Measurements from ENCODE around the gene FXR2. TPM values are rescaled to one million over a fixed set of nuclear protein-coding genes. Genes with fewer than 3 reads are reported as not detected.

Gene FXR2
- polyA plus RNA-seq, 3 donors, result 48.9 to 54.0 (median 52.3) TPM

- DNase-seq, result no peak
Measured at GRCh38 chr17:7589891-7590691, 24.6 kb downstream of the FXR2 start, which contains the start of gene SOX15. SOX15 (minus strand) TSS chr17:7590094; CDS start chr17:7589676, 418 bp downstream.

GRCh38 chr17:7589204-7589868 lies 25.4 kb downstream of the FXR2 start:
- peak; percentile 85 for DNase-seq

DNA sequence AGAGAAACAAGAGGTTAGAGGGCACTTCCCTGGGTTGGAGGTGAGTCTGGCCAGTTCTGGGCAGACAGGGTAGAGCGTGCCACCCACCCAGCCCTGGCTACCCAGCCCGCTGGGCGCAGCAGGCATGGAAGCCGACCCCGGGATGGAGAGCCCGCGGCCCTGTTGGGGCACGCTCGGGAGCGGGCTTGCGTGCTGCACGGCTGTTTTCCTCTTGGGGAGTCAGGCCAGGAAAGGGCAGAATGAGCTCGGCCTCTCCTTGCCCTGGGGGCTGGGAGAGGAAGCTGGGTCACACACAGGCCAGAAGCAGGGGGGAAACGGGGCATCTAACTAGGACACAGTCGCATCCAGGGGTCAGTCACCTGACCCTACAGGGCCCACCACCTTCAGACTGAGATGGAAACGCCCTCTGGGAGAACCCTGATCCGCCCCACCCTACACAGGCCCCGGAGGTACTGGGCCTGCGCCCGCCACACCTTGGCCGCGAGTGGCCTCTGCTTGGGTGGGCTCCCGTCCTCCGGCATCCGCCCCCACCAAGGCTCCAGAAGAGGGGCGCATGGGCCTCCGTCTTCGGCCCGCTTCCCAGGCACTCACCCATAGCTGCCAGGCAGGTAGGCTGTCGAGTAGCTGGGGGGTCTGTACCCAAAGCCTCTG lies 26.0 kb downstream of the FXR2 start:
- no peak for DNase-seq

DNA sequence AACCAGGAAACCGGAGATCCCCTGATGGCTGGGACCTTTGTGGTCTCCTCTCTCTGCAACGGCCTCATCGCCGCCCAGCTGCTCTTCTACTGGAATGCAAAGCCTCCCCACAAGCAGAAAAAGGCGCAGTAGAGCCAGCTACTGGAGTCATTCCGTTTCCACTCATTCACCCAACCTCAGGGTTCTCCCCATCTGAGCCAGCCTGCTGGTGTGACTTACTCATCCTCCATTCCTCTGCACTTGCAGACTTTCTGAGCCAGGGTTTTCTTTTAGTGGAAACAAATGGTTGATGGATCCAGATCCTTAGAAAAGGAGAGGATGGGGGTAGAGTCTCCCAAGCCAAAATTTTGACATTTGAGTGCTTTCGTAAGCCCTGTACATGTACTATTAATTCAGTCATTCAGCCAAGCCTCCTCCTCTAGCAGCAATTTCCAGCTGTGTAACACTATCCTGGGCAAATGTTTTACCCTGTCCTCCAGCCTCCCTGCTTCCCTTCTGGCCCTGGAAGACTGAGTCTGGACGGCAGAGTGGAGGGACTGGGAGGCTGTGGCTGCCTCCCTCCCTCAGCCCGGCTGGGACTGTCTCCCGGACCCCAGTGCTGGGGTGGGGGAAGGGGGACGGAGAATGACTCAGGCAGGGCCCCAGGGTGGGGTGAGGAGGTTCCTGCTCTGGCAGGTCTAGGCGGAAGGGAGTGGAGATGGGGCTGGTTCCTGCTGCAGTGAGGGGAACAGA lies 27.1 kb downstream of the FXR2 start:
- DNase-seq, result no peak

- no peak for DNase-seq
Measured at GRCh38 chr17:7586673-7587419, 27.9 kb downstream of the FXR2 start.

DNA sequence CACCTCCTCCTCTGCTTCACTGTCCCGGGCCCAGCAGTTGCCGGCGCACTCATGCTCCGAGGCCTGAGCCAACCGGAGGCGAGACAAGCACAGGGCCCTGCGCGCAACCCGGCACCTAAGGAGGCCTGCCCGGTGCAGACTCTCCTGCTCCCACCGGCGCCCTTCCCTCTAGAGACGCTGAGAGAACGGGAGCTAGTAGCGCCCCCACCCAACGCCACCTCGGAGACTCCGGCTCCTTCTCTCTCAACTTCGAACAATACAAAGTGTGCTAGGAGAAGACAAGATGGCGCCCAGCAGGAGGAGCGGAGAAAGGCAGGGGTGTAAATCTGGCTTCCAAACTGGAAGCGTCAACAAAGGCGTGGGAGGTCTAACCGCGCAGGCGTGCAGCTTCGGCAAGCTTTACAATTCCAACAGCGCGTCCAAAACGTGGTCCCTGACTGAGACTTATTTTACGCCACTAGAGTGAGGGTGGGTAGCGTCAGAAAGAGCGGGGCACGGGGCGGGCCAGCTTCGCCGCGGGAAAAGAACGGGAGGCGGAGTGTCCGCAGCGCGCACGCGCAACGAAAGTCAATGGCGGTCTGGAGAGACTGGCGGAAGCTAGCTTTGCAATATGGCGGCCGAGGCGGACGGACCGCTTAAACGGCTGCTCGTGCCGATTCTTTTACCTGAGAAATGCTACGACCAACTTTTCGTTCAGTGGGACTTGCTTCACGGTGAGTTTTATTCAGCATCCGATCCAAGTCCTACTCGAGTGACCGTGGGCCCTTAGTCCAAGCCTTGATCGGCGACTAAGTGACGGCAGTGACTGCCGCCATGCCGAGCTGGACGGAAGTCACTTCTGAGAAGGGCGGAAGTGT lies 31.2 kb downstream of the FXR2 start, which contains the start of gene MPDU1:
Gene MPDU1, plus strand, starts transcription at position 600 of the 857 bp plus-strand sequence. Its CDS starts 11 bp downstream, at position 611.
- peak; percentile 98 for DNase-seq

DNA sequence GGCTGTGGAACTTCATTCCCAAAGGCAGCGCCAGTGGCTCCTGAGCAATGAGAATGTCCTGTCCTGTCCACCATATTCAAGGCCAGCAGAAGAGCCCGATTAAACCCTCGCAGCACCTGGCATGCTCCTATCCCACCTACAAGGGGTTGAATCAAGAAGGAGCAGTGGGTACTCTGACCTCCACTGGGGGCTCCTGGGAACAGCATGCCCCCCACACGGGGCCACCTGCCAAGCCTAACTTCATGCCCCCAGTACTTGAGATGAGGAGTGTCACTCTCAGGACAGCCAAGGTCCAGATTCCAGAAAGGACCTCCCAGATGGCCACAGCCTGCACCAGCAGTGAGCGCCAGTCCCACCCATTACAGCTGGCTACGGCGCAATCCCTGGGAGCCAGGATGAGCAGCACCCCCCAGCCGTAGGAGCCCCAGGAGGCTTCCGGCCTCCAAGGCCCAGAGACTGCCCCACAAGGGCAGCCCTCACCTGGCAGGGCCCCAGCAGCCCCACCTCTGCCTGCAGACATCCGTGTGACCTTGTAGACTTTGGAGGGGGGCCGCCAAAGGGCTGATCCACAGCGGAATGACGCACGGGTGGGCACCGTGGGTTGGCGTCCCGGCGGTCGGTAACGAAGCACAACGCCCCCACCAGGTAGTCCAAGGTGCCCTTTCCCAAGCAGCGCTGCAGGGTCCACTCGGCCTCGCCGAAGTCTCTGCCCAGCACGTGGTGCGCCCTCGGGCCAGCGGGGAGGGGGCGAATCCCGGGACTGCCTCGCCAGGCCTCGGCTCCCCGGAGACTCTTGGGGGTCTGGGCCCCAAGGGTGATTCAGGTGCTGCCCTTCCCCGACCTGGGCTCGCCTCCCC lies 32.1 kb downstream of the FXR2 start:
- no peak for DNase-seq

DNA sequence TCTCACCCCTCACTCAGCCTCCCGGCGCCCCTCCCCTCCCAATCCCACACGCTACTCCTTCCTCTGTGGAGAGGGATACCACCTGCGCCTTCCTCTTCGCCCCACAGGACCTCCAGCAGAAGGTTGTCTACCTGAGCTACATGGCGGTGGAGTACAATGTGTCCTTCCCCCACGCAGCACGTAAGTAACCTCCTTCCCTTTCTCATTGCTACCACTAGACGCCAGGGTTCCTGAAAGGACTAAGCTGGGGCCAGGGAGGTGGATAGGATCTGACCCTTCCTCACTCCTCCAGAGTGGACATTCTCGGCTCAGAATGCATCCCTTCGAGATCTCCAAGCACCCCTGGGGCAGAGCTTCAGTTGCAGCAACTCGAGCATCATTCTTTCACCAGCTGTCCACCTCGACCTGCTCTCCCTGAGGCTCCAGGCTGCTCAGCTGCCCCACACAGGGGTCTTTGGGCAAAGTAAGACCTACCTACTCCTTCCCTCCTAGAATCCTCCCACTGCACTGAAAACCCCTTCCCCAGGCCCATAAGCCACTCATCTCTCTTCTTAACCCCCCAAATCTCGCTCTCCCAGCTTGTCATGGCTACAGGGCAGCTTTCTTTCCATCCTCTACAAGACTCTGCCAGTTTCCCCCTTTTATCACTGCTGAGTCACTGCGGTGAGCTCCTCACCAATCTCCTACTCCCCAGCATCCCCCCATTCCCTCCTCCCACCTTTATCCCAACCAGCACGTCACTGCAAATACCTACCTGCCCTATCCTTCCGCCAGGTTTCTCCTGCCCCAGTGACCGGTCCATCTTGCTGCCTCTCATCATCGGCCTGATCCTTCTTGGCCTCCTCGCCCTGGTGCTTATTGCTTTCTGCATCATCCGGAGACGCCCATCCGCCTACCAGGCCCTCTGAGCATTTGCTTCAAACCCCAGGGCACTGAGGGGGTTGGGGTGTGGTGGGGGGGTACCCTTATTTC lies 33.8 kb downstream of the FXR2 start:
- DNase-seq, result no peak

GRCh38 chr17:7579834-7580603 lies 34.7 kb downstream of the FXR2 start:
- DNase-seq, result no peak

GRCh38 chr17:7579001-7579833 lies 35.5 kb downstream of the FXR2 start, which contains the start of gene CD68:
CD68 (plus strand) TSS chr17:7579638; CDS start chr17:7579678, 40 bp downstream.
- no peak for DNase-seq

DNA sequence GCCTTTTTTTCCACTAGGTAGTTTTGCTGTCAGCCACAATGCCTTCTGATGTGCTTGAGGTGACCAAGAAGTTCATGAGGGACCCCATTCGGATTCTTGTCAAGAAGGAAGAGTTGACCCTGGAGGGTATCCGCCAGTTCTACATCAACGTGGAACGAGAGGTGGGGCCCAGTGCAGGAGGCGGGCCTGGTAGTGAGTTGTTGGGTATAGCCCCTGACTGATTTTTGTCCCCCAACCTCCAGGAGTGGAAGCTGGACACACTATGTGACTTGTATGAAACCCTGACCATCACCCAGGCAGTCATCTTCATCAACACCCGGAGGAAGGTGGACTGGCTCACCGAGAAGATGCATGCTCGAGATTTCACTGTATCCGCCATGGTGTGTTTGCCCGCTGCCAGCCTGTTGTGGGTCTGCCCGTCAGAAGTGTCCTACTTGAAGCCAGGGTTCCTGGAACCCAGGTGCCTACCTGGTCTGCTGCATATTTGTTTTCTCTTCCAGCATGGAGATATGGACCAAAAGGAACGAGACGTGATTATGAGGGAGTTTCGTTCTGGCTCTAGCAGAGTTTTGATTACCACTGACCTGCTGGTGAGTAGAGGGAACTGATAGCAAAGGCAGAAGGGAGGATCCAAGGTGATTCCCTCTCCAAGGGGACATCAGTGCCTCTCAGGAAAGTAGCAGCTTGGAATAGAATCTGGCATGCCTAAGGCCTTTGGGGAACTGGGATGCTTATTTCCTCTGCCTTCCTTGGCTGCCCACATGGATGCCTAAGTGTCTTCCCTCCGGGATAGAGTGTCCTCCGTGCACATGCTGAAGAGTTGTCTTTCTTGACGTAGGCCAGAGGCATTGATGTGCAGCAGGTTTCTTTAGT lies 37.1 kb downstream of the FXR2 start:
- DNase-seq, result no peak

- no peak for DNase-seq
Measured at GRCh38 chr17:7576432-7576937, 38.2 kb downstream of the FXR2 start.

DNA sequence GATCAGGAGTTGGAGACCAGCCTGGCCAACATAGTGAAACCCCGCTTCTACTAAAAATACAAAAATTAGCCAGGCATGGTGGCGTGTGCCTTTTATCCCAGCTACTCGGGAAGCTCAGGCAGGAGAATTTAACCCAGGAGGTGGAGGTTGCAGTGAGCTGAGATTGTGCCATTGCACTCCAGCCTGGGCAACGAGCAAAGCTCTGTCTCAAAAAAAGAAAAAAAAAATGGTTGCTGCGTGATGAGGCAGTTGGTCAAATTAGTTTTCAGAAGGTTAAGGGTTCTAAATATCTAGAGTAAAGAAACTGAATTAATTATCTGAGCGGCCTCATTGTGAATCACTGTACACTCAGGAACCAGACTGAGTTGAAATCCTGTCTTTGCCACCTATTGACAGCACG lies 38.7 kb downstream of the FXR2 start:
- DNase-seq, result no peak

- no peak for DNase-seq
Measured at GRCh38 chr17:7575481-7575883, 39.2 kb downstream of the FXR2 start.
